GM23338 (cell line): ENCODE measurements around the gene SGO1.

Experiments used
- POLR2AphosphoS5 ChIP-seq: IDR thresholded peaks from 2 replicates; pipeline ENCODE4 v1.6.1; 2016; ENCODE audit warnings: antibody characterized with exemption, low read depth
- TF ChIP-seq, protein P1 (sequence below), 2 experiments: fragments of 200-600 bp in 1 of 2; sonication (generic) in 1 of 2; conservative IDR thresholded peaks; 2 replicates each; pipeline versions ENCODE4 v1.5.1 to v1.6.1; 2016 to 2017; ENCODE audit warnings: antibody characterized with exemption in 2 of 2, low read depth in 2 of 2, mild to moderate bottlenecking in 2 of 2, moderate library complexity in 1 of 2

DNA sequence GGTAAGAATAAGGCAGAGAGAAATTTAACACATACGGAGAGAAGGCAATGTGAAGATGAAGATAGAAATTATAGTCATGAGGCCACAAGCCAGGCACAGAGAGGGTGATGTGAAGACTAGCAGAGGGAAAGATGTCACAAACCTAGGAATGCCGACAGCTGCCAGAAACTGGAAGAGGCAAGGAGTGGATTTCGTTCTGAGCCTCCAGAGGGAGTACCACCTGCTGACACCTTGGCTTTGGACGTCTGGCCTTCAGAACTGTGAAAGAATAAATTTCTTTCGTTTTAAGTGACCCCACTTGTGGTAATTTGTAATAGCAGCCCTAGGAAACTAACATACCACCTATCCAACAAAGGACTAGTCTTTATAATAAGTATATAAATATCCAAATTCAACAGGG is 5.0 kb upstream of the SGO1 start:
- TF ChIP-seq, protein P1, sequence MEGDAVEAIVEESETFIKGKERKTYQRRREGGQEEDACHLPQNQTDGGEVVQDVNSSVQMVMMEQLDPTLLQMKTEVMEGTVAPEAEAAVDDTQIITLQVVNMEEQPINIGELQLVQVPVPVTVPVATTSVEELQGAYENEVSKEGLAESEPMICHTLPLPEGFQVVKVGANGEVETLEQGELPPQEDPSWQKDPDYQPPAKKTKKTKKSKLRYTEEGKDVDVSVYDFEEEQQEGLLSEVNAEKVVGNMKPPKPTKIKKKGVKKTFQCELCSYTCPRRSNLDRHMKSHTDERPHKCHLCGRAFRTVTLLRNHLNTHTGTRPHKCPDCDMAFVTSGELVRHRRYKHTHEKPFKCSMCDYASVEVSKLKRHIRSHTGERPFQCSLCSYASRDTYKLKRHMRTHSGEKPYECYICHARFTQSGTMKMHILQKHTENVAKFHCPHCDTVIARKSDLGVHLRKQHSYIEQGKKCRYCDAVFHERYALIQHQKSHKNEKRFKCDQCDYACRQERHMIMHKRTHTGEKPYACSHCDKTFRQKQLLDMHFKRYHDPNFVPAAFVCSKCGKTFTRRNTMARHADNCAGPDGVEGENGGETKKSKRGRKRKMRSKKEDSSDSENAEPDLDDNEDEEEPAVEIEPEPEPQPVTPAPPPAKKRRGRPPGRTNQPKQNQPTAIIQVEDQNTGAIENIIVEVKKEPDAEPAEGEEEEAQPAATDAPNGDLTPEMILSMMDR (conservative IDR thresholded peaks at IDR 0.05; ENCODE audit: low read depth in 2 of 2) = peak; percentile 15 to 38; a peak in 2 of 4 replicates
- no peak for TF ChIP-seq POLR2AphosphoS5
